Epidermal melanocyte (primary cell): ENCODE results near the gene TREX2.
"Not testable (repeated sequence)": the region's sequence is repeated elsewhere in the genome, so short reads cannot be mapped to it uniquely, and the experiment has no call there.

Experiments
- DNase-seq: peaks from one replicate; pipeline ENCODE4 v3.0.0; 2011; ENCODE audit warnings: low spot score; ENCODE audit not compliant: insufficient read length

Gene TREX2

DNA sequence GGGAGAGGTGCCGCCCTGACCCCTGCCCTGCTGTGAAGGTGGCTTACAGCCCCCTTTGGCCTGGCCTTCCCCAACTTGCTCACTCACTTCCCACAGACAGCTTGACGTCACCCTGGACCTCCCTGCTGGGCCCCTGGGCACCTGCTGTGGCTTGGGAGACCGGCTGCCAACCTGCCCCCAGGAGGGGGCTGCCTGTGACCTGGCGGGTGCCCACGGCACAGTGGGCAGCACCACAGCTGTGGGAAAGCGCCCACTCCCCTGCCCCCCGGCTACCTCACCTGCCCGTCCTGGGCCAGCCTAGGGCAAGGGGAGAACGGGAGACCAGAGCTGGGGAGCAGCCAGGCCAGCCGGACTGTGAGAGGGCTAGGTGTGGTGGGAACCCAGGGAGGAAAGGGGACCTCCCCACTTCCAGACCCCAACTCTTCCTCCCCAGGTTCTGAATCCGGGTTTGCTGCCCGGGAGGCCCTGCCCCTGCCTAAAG lies 36.9 kb downstream of the TREX2 start:
- DNase-seq, result no peak

DNA sequence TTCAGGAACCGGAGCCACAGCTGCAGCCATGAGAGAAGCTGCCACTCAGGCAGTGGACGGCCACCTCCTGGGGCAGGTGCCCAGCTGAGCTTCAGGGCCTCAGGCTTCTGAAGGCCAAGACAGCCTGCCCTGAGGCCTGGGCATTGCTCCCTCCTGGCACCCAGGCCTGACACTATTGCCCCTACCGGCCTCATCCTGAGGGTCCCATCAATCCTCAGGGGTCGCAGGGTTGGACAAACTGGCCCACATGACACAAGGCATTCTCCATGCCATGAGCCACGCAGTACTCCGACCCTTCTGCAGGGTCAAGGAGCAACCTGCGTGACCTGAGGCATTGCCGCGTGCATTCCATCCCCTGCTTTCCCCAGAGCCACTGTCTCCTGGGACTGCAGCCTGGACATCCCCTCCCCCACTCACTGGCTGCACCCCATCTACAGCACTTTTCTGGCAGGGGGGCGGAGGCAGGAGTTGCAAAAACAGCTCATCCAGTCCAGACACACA lies 37.6 kb downstream of the TREX2 start:
- no peak for DNase-seq

DNA sequence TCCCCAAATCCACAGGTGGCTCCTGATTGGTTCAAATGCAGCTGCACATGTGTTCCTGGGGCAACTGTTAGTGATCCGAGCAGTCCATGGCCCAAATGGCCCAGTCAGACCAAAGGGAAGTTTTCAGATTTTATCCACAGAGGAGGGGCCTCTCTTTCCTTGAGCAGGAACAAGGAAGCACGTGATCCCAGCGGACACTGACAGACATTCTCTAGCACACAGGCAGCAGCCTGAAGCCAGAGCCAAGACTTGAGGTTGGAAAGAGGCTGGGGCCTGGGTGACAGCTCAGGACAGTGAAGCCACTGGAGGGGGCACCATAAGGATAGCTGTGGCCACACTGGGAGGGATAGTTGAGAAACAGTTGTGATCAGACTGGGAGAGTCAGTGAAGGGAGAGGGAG lies 38.1 kb downstream of the TREX2 start:
- no peak for DNase-seq

DNA sequence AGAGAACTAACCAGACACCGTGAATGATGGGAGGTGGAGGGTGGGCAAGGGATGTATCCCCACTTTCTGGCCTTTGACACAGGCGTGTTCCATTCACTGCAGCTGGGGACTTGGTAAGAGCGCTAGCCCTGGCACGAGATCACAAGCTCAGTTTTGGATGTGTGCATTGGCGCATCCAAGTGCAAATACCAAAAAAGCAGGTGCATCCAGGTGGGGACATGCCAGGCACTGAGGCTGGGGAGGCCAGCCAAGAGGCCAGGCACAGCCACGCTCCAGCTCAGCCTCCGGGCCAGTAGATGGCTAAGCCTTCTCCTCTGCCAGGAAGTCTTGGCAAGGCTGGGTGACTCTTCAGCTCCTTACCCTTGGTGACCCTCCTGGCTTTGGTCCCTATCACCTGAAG lies 39.0 kb downstream of the TREX2 start:
- no peak for DNase-seq

DNA sequence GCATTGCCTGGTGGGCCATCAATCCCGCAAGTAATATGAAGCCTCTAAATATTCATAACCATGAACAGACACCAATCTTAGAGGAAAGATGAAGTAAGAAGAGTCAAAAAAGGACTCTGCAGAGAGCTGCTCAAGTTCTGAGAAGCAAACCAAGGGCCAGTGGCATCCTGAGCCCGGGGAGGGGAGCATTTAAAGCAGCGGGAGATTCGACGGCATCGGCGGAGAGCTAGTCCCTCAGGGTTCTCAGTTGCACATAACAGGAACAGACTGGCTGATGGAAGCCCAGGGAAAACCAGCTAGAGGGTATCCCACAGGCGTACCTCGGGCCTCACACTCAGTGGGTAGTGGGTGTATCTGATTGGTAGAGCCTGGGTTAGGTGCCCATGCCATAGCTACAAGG lies 39.8 kb downstream of the TREX2 start:
- DNase-seq, result no peak

DNA sequence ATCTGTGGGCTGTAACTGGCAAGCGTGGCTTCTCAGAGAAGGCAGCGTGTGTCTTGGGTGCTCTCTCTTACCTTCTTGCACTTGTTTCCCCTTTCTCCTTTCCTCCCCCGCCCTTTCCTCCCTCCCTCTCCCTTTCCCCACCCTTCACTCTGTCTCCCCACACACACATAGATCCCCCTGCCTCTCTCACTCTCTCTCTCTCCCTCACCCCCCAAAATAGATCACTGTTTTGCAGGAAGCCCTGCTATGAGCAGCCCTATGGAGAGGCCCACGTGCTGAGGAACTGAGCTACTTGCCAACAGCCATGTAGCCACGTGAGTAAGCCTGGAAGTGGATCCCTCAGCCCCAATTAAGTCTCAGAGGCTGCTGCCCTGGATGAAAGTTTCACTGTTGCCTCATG lies 40.4 kb downstream of the TREX2 start:
- DNase-seq, result no peak

DNA sequence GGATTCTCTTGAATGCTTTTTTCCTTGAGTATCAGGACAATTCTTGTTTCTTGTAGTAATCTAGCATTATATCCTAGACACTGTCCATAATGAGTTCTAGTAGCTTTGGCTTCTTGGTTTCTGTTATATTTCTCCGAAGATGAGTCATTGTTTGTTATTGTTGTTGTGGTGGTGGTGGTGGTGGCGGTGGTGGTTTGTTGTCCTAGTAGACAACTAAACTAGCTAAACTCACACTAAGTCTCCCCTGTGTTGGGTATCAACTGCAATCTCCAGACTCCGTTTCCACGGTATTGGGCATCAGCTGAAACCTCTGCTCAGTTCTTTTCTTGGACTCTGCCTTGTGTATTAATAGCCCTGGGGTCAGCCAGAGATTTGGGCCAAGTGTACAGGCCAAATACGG lies 41.5 kb downstream of the TREX2 start:
- DNase-seq, result not testable (repeated sequence)

DNA sequence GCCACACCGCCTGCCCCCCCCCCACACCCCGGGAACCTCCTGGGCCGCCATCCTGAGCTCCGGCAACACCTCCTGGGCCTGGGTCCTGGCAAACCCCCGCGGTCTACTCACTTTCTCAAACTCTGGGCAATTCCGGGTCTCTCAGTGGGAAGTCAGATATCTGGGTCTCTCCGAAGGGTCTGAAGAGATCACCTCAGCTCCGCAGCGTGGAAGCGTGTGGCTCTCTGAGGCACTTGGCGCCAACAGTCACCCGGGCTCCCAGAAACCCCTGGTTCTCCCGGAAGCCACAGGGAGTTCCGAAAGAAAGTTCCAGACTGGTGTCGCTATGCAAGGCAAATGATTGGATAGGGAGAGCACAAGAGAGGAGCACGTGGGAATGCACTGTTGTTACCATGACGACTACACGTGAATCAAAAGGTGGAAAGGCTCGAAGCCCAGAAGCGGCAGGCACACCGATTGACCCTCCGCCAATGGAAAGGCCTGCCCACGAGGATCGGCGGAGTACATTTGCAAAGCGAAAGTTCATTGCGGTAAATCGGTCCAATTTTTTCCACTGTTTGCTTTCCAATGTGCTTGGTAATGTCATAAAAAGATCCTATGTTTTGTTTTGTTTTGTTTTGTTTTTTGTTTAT lies 44.6 kb downstream of the TREX2 start, which contains the start of gene PNMA6E:
Gene PNMA6E, minus strand, starts transcription at position 218 of the 632 bp plus-strand sequence. CDS start 2,501 bp downstream, outside the sequence.
- no peak for DNase-seq

DNA sequence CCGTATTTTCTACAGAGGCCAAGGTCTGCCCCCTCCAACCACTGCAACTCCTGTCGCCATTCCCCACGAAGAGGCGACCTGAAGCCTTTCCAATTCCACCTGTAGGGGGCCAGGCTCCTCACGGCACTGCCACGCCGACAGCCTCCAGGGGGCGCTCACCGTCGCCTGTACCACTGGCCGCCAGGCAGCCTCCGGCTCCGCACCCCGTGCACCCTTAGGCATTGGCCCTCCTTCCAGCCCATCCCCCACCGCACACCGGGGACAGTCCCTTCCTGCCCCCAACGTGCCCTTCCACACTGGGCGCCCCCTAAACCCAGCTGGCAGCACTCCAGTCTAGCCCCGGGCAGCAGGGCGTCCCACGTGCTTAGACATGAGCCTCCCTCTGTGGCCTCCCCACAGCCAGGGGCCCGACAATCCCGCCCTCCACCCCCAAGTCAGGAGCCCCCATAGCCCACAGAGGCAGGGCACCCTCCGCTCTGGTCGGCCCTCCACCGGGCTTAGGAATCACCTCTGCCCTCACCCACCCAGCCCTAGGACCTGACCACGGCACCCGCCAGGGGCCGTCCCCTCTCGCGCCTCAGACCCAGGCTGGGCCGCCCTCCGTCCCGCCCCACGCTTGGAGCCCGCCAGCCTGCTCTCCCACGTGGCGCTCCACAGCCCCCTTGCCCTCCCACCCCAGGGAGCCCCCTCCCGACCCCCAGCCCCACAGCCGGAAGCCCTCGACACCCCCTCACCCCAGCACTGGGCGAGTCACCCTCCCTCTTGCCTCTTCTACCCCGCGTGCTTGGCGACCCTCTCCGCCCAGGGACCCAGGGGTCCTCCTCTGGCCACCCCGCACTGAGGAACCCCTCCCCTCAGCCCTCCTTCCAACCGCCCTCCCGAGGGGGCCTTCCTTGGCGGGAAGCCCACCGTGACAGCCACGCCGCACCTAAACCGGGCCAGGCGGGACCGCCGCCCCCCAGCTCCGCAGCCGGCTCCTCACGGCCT lies 45.4 kb downstream of the TREX2 start:
- DNase-seq, result no peak

DNA sequence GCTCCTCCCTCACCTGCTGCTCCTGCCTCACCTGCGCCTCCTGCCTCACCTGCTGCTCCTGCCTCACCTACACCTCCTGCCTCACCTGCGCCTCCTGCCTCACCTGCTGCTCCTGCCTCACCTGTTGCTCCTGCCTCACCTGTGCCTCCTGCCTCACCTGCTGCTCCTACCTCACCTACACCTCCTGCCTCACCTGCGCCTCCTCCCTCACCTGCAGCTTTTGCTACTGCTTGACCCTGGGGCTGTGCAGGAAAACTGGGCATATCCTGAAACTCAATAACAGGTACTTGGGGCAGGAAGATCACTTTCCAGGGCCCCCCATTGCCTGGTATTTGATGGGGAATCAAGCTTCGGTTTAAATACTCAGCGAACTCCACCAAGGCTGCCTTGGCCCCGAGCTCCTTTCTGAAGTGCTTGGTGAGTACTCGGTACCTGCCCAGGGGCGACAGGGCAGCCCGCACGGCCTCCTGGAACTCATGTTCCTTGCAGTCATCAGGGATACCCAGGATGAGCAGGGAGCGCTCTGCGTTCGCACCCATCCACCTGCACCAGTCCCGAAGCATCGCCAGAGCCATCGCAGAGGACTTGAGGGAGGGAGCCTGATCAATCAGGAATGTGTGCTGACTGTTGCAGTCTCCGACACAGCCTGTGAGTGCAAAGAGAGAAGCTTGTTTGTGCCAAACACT lies 47.4 kb downstream of the TREX2 start:
- no peak for DNase-seq

DNA sequence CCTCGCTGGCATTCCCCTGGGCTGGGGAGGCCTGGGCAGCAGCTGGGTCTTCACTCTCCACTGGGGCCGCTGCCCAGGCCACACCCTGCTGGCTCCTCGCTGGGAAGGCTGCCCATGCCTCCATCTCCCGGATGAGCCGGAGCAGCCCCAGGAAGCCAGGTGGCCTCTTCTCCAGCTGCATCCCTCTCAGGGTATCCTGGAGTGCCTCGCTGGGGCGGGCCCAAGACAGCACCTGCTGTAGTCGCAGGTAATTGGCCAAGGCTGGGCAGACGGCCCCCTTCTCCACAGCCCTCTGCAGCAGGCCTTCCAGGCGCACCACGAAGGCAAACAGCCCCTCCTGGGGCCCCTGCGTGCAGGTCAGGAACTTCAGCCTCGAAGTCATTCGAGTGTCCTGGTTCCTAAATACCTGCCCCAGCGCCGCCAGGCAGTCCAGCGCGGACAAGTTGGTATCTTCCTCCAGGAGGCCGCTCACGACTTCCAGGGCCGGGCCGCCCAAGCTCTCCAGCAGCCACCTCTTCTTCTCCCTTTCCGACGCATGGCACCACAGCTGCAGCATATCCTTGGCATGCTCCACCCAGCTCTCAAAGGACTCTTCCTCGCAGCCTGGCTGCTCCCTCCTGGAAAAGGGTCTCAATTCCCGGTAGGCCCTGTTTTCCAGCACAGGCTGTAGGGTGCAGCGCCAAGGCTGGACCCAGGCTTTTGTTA lies 48.4 kb downstream of the TREX2 start:
- no peak for DNase-seq

DNA sequence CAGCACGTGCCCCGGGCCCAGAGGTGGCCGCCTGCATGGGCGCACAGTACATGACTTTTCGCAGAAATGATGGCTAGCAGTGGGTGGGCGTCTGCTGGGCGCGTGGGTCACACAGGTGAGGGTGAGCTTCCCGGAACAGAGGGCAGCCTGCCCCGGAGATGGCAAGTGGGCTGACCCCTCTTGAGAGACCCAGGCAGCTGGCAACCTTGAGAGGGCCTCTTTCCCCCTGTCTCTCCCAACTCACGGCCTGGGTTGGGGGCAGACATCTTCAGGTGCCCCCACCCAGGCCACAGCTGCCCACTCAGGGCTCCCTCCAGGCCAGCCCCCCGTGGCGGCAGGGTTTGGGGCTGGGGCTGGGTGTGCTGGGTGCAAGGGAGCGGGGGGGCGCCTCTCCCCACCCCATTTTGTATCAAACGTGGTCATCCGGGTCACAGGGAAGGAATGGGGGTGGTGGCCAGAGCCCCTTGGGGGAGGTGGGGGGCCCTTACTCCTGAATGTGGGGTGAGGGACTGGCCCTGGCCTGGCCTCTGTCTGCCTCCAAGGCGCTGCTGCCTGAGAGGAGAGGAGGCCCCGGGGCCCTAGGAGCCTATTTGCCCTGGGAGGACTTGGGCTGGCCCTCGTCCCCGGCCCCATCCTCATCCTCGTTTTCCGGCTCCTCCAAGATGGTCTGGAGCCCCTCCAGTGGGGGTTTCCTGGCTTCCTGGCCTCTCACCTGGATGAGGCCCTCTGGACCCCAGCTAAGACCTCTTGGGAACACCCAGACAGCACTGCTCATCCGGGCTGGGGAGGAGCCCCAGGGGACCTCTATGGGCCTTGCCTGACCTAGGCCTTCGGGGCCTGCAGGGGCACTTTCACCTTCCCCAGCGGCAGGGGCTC lies 49.3 kb downstream of the TREX2 start:
- DNase-seq, result no peak

DNA sequence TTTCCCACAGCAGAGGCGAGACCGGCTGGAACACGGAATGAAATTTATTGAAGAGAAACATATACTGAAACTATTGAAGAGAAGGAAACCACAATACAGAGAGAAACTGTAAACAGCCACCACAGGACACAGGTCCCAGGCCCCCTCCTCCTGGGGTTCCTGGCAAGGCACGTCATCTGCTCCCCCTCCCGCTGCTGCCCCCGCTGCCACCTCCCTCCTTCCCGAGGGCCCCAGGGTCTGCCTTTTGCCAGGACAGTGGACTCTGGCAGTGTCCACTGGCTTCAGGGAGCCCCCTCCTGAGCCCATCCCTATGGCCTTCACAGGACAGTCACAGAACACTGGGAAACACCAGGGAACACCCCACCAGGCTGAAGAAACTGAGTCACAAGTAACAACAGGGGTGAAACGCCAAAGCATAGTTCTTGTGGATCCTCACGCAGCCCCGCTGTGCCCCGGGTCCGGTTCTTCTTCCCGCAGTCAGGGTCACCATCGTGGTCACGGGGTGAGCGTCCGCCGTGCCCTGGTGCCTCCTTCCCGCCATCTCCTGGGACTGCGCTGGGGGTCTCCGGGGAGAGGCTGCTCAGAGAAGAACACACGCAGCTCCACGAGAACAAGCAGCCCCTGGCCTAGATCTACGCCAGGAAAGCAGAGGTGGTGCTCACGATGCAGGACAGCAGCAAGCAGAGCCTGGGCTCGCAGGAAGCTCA lies 50.1 kb downstream of the TREX2 start:
- DNase-seq, result no peak

DNA sequence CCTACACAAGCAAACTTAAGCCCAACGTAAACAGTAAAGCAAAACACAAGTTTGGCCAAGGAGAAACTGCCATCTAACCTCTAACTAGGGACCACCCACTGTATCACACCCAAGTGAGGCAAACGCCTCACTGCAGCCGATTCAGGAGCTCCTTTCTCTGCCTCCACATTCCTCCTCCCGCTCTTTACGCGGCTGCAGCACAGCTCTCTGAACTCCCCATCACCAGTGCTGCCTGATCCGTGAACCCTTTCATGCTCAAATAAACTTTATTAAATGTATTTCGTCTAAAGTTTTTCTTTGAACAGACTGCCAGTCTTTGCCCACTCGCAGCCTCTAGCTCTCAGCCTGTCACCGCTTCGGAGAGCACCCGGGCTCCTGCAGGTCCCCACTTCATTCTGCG lies 51.2 kb downstream of the TREX2 start:
- DNase-seq, result no peak
